GM12865 (cell line): ENCODE measurements around the gene PTPRZ1.

Source experiments
- DNase-seq: peaks from one replicate; pipeline ENCODE4 v3.0.0; 2010; ENCODE audit warnings: low read depth
- H3K4me3 ChIP-seq: 2 replicates; pipeline ENCODE4 v1.5.1; 2011; ENCODE audit warnings: mild to moderate bottlenecking, low read depth, low read length, control low read depth
- CTCF ChIP-seq: IDR thresholded peaks from 2 replicates; pipeline ENCODE4 v1.5.1; 2011; ENCODE audit warnings: low read length, control low read depth, low read depth, inconsistent platforms; ENCODE audit not compliant: insufficient read depth; ENCODE audit errors: missing control alignments

The PTPRZ1 gene

GRCh38 chr7:121913947-121914675 lies 41.1 kb downstream of the PTPRZ1 start:
- DNase-seq, result peak; percentile 3
- no peak overlapping the region for H3K4me3 ChIP-seq
- no peak for TF ChIP-seq CTCF

GRCh38 chr7:121914676-121915279 lies 41.8 kb downstream of the PTPRZ1 start:
- no peak for TF ChIP-seq CTCF
- DNase-seq, result no peak
- H3K4me3 ChIP-seq, result no peak overlapping the region

GRCh38 chr7:121916211-121916610 lies 43.2 kb downstream of the PTPRZ1 start:
- DNase-seq, result no peak
- no peak overlapping the region for H3K4me3 ChIP-seq

GRCh38 chr7:121919986-121920385 lies 47.0 kb downstream of the PTPRZ1 start:
- no peak for TF ChIP-seq CTCF
- DNase-seq, result no peak
- no peak overlapping the region for H3K4me3 ChIP-seq

More at GRCh38 chr7:121916211-121916610, 43.2 kb downstream of the PTPRZ1 start:
- no peak for TF ChIP-seq CTCF

GRCh38 chr7:121924269-121925186 lies 51.6 kb downstream of the PTPRZ1 start:
- TF ChIP-seq CTCF, result no peak
- H3K4me3 ChIP-seq, result no peak overlapping the region

GRCh38 chr7:121931149-121931902 lies 58.4 kb downstream of the PTPRZ1 start:
- no peak for TF ChIP-seq CTCF
- DNase-seq, result no peak
- H3K4me3 ChIP-seq, result no peak overlapping the region

More at GRCh38 chr7:121924269-121925186, 51.6 kb downstream of the PTPRZ1 start:
- DNase-seq, result no peak
